ENCODE results near the gene EIF5AL1. TPM values are rescaled to one million over a fixed set of nuclear protein-coding genes. Genes with fewer than 3 reads are reported as not detected.

The EIF5AL1 gene
- total and polyA plus RNA-seq, 9 of the 15 experiments (the other 6 are each of a cell fraction or from before 2014, with no cell fraction given) = 0.03 to 3.4 (median 0.53) TPM; not detected in 1

- 39% methylated on average over 7 of the region's 7 CpGs for WGBS (ENCODE audit: insufficient coverage, low coverage, missing lambda C conversion rate)
- POLR2A ChIA-PET = interaction anchor here (1.3 kb wide), 1 partner anchor 10 kb away, joined by 5 read pairs; no protein-coding TSS in a partner anchor
- FAIRE-seq = no peak
- in situ Hi-C loops (cut with MboI) = no loop called here
- Histone ChIP-seq H4K20me1 (replicated peaks; ENCODE audit: control insufficient read depth, insufficient read depth, low read length) (no peaks in the 10 kb centered on the region), H3K4me2 (ENCODE audit: insufficient read depth, low read length) (no peak overlapping the region), H2AFZ (ENCODE audit: low read depth, low read length) (no peak overlapping the region), H3K9me3 (replicated peaks; ENCODE audit: control insufficient read depth, insufficient read depth, low read depth, low read length) (no peaks in the 10 kb centered on the region), H3K27ac (ENCODE audit: extremely low read depth, low read depth, low read length) (no peak overlapping the region), H3K27me3 (ENCODE audit: control insufficient read depth in 2 of 2, insufficient read depth in 2 of 2, low read length in 2 of 2) (peaks cover 3 to 4% of the 10 kb centered on the region in 2 experiments; a peak in 3 of 5 replicates), H3K4me1 (replicated peaks in 1 of 2; ENCODE audit: control insufficient read depth in 2 of 2, insufficient read depth in 2 of 2, low read length in 2 of 2) (peaks cover 3 to 6% of the 10 kb centered on the region in 2 experiments; a peak in 3 of 5 replicates), H3K4me3 (no peak overlapping the region), H3K36me3 (ENCODE audit: control insufficient read depth, insufficient read depth, low read length) (no peaks in the 10 kb centered on the region), H3K9me1 (ENCODE audit: control insufficient read depth, insufficient read depth, low read length) (no peaks in the 10 kb centered on the region), H3K9ac (ENCODE audit: insufficient read depth in 1 of 2, low read depth in 2 of 2, low read length in 2 of 2) (no peak overlapping the region), H3K79me2 (ENCODE audit: control insufficient read depth, insufficient read depth, low read length) (no peaks in the 10 kb centered on the region)
- intact Hi-C loops (cut with micrococcal nuclease) = no loop called here
- DNase-seq (ENCODE audit: extremely low read depth in 1 of 4, low spot score in 3 of 4) = no peak
- ATAC-seq = no peak
- CTCF ChIA-PET (ENCODE audit: low intra/inter-chr PET ratio) = no interaction called here
- no TSS peak for BruUV-seq (replicated peaks)
- no peak for TF ChIP-seq SRSF3 (IDR thresholded peaks at IDR 0.05; ENCODE audit: insufficient read depth, low read length)
- no peak for TF ChIP-seq PHF21A (IDR thresholded peaks at IDR 0.05; ENCODE audit: borderline replicate concordance, low read depth)
- TF ChIP-seq RHOXF2B (CRISPR knock-in tag; conservative IDR thresholded peaks at IDR 0.05) = no peak
- no peak for TF ChIP-seq FIP1L1 (IDR thresholded peaks at IDR 0.05; ENCODE audit: low read depth, low read length, poor library complexity, severe bottlenecking)
- no peak for TF ChIP-seq HLTF (IDR thresholded peaks at IDR 0.05)
- no peak for TF ChIP-seq CBFB (CRISPR knock-in tag; IDR thresholded peaks at IDR 0.05)
- TF ChIP-seq, protein P1, sequence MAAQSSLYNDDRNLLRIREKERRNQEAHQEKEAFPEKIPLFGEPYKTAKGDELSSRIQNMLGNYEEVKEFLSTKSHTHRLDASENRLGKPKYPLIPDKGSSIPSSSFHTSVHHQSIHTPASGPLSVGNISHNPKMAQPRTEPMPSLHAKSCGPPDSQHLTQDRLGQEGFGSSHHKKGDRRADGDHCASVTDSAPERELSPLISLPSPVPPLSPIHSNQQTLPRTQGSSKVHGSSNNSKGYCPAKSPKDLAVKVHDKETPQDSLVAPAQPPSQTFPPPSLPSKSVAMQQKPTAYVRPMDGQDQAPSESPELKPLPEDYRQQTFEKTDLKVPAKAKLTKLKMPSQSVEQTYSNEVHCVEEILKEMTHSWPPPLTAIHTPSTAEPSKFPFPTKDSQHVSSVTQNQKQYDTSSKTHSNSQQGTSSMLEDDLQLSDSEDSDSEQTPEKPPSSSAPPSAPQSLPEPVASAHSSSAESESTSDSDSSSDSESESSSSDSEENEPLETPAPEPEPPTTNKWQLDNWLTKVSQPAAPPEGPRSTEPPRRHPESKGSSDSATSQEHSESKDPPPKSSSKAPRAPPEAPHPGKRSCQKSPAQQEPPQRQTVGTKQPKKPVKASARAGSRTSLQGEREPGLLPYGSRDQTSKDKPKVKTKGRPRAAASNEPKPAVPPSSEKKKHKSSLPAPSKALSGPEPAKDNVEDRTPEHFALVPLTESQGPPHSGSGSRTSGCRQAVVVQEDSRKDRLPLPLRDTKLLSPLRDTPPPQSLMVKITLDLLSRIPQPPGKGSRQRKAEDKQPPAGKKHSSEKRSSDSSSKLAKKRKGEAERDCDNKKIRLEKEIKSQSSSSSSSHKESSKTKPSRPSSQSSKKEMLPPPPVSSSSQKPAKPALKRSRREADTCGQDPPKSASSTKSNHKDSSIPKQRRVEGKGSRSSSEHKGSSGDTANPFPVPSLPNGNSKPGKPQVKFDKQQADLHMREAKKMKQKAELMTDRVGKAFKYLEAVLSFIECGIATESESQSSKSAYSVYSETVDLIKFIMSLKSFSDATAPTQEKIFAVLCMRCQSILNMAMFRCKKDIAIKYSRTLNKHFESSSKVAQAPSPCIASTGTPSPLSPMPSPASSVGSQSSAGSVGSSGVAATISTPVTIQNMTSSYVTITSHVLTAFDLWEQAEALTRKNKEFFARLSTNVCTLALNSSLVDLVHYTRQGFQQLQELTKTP (IDR thresholded peaks at IDR 0.05; ENCODE audit: low read depth in 1 of 2, partially characterized antibody in 2 of 2) = no peak
- TF ChIP-seq HOXB6 (CRISPR knock-in tag; IDR thresholded peaks at IDR 0.05; ENCODE audit: borderline replicate concordance) = no peak
- no peak for TF ChIP-seq ZNF764 (CRISPR knock-in tag; IDR thresholded peaks at IDR 0.05; ENCODE audit: low read depth)
Measured at GRCh38 chr10:79477456-79477855, 34.9 kb upstream of the EIF5AL1 start.
